Measurements from ENCODE around the gene PHOX2A. TPM values are rescaled to one million over a fixed set of nuclear protein-coding genes. Genes with fewer than 3 reads are reported as not detected.

The PHOX2A gene
- total and polyA plus RNA-seq, 2 donors (not counting 1 experiment from before 2014, with no cell fraction given) = not detected

GRCh38 chr11:72235351-72236057, 8.5 kb downstream of the PHOX2A start:
- no peaks in the 10 kb centered on the region for H3K79me2 ChIP-seq (ENCODE audit: control insufficient read depth, insufficient read depth, low read length)
- H3K4me3 ChIP-seq (ENCODE audit: control extremely low read depth in 1 of 5, extremely low read depth in 1 of 5, insufficient read depth in 1 of 5, low read depth in 2 of 5, low read length in 4 of 5) = no peak overlapping the region
- no peak overlapping the region for H2AFZ ChIP-seq (ENCODE audit: insufficient read depth, low read depth, low read length, poor library complexity, severe bottlenecking)
- H4K20me1 ChIP-seq (ENCODE audit: control insufficient read depth, insufficient read depth, low read length, poor library complexity, severe bottlenecking) = peaks cover 7% of the 10 kb centered on the region
- Mint-ChIP-seq H3K4me1 (peaks cover 23% of the 10 kb centered on the region), H3K4me3 (no peak overlapping the region), H3K27ac (no peak overlapping the region), H3K27me3 (peaks cover 8% of the 10 kb centered on the region), H3K9me3 (ENCODE audit: insufficient read depth) (no peaks in the 10 kb centered on the region)
- peaks cover 0 to 11% (median 5%) of the 10 kb centered on the region in 4 experiments for H3K27me3 ChIP-seq (replicated peaks in 1 of 4; ENCODE audit: control extremely low read depth in 1 of 4, control insufficient read depth in 3 of 4, insufficient read depth in 4 of 4, low read length in 3 of 4)
- peaks cover 0 to 74% of the 10 kb centered on the region in 2 experiments for H3K36me3 ChIP-seq (replicated peaks in 1 of 2; ENCODE audit: control extremely low read depth in 1 of 2, control insufficient read depth in 1 of 2, extremely low read depth in 1 of 2, insufficient read depth in 2 of 2, low read length in 1 of 2)
- no peak overlapping the region for H3K4me2 ChIP-seq (replicated peaks; ENCODE audit: low read depth, low read length, poor library complexity, severe bottlenecking)
- H3K27ac ChIP-seq (ENCODE audit: low read length in 2 of 2) = no peak overlapping the region
- DNase-seq (peak; percentile 2), ATAC-seq (ENCODE audit: low read depth) (no peak)
- intact Hi-C loops (cut with micrococcal nuclease) = no loop called here
- POLR2A ChIA-PET = interaction anchor here (0.6 to 1.0 kb wide), 2 partner anchors 12 to 123 kb away, joined by 3 read pairs; partner anchors contain the start of gene ANAPC15
- TF ChIP-seq CTCF (IDR thresholded peaks at IDR 0.05) (no peak), EZH2 (IDR thresholded peaks at IDR 0.05; ENCODE audit: borderline replicate concordance, insufficient read depth, low read depth, low read length, poor library complexity, severe bottlenecking) (no peak)
- H3K9ac ChIP-seq (ENCODE audit: low read length) = no peak overlapping the region
- no peaks in the 10 kb centered on the region for H3K9me3 ChIP-seq (ENCODE audit: control extremely low read depth in 1 of 3, control insufficient read depth in 2 of 3, insufficient read depth in 1 of 3, low read length in 2 of 3)
- CTCF ChIA-PET = interaction anchor here (0.8 to 2.6 kb wide), 8 partner anchors 14 to 210 kb away, joined by 3 to 9 read pairs (median 4); partner anchors contain the start of gene FOLR2
- peaks cover 22 to 28% of the 10 kb centered on the region in 2 donors for H3K4me1 ChIP-seq (ENCODE audit: control insufficient read depth in 2 of 2, insufficient read depth in 2 of 2, low read length in 2 of 2)
- WGBS (ENCODE audit: insufficient coverage) = 98% methylated on average over 11 of the region's 17 CpGs

DNA sequence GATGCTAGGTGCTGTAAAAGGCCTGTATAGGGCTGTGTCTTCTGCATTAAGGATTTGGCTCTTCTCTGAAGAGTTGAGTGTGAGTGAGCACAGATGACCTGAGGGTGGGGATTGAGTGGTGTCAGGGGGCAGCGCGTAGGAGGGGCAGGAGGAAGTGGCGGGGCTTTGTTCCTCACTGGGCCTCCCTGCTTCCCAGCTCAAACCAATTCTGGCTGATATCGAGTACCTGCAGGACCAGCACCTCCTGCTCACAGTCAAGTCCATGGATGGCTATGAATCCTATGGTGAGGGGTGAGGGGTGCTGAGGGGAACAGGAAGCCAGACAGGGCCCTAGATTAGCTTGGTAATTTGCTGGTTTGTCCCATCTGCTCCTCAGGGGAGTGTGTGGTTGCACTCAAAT, 9.1 kb downstream of the PHOX2A start:
- CTCF ChIA-PET = interaction anchor here (1.3 to 2.6 kb wide), 3 partner anchors 19 to 210 kb away, joined by 3 to 7 read pairs (median 3); partner anchors contain the start of gene FOLR2
- H3K27ac ChIP-seq (ENCODE audit: low read length in 2 of 2) = no peak overlapping the region
- peaks cover 19% of the 10 kb centered on the region for H3K4me1 Mint-ChIP-seq

More for the DNA sequence above, 9.1 kb downstream of the PHOX2A start:
- ATAC-seq (ENCODE audit: low read depth) = no peak
- intact Hi-C loops (cut with micrococcal nuclease) = no loop called here
- peaks cover 0 to 80% of the 10 kb centered on the region in 2 experiments for H3K36me3 ChIP-seq (replicated peaks in 1 of 2; ENCODE audit: control extremely low read depth in 1 of 2, control insufficient read depth in 1 of 2, extremely low read depth in 1 of 2, insufficient read depth in 2 of 2, low read length in 1 of 2)
- H3K9ac ChIP-seq (ENCODE audit: low read length) = no peak overlapping the region
- peaks cover 16 to 23% of the 10 kb centered on the region in 2 donors for H3K4me1 ChIP-seq (ENCODE audit: control insufficient read depth in 2 of 2, insufficient read depth in 2 of 2, low read length in 2 of 2)
- H3K9me3 ChIP-seq (ENCODE audit: control extremely low read depth in 1 of 3, control insufficient read depth in 2 of 3, insufficient read depth in 1 of 3, low read length in 2 of 3) = no peaks in the 10 kb centered on the region
- H3K27me3 ChIP-seq (replicated peaks in 1 of 4; ENCODE audit: control extremely low read depth in 1 of 4, control insufficient read depth in 3 of 4, insufficient read depth in 4 of 4, low read length in 3 of 4) = peaks cover 0 to 5% (median 2%) of the 10 kb centered on the region in 4 experiments
- H3K79me2 ChIP-seq (ENCODE audit: control insufficient read depth, insufficient read depth, low read length) = no peaks in the 10 kb centered on the region
- Mint-ChIP-seq H3K27ac (peak overlapping the region; percentile 73), H3K4me3 (no peak overlapping the region), H3K9me3 (ENCODE audit: insufficient read depth) (no peaks in the 10 kb centered on the region), H3K27me3 (peaks cover 4% of the 10 kb centered on the region)
- DNase-seq = no peak
- peaks cover 7% of the 10 kb centered on the region for H4K20me1 ChIP-seq (ENCODE audit: control insufficient read depth, insufficient read depth, low read length, poor library complexity, severe bottlenecking)
- TF ChIP-seq CTCF (IDR thresholded peaks at IDR 0.05) (no peak), EZH2 (IDR thresholded peaks at IDR 0.05; ENCODE audit: borderline replicate concordance, insufficient read depth, low read depth, low read length, poor library complexity, severe bottlenecking) (no peak)
- POLR2A ChIA-PET = interaction anchor here (0.6 to 1.0 kb wide), 2 partner anchors 12 to 122 kb away, joined by 3 to 4 read pairs; partner anchors contain the start of gene ANAPC15
- H3K4me2 ChIP-seq (replicated peaks; ENCODE audit: low read depth, low read length, poor library complexity, severe bottlenecking) = peak overlapping the region; percentile 38
- H2AFZ ChIP-seq (ENCODE audit: insufficient read depth, low read depth, low read length, poor library complexity, severe bottlenecking) = no peak overlapping the region
- 100% methylated on average over 3 of the region's 4 CpGs for WGBS (ENCODE audit: insufficient coverage)
- no peak overlapping the region for H3K4me3 ChIP-seq (ENCODE audit: control extremely low read depth in 1 of 5, extremely low read depth in 1 of 5, insufficient read depth in 1 of 5, low read depth in 2 of 5, low read length in 4 of 5)
